Neural cell (in vitro differentiated cells): Measurements from ENCODE around the gene DAND5. TPM values are rescaled to one million over a fixed set of nuclear protein-coding genes. Genes with fewer than 3 reads are reported as not detected.
"Not testable (repeated sequence)": the region's sequence is repeated elsewhere in the genome, so short reads cannot be mapped to it uniquely, and the experiment has no call there.

Source experiments
- H2AFZ ChIP-seq: fragments of 200-600, 300-800 bp; sonication (generic), shearing (Covaris generic); 2 replicates; pipeline ENCODE4 v1.6.0; 2014; ENCODE audit warnings: low read depth, mild to moderate bottlenecking, antibody characterized with exemption, low read length, moderate library complexity
- H3F3A ChIP-seq: fragments of 200-600 bp; shearing (Covaris generic); 2 replicates; pipeline ENCODE4 v1.6.1; 2016; ENCODE audit warnings: mild to moderate bottlenecking, moderate library complexity, mixed read lengths, antibody characterized with exemption, low read length; ENCODE audit not compliant: insufficient read depth, poor library complexity, severe bottlenecking
- H3K27ac ChIP-seq: fragments of 200-600, 300-800 bp; sonication (generic), shearing (Covaris generic); 2 replicates; pipeline ENCODE4 v1.5.1; 2014; ENCODE audit warnings: mild to moderate bottlenecking, low read length, moderate library complexity
- H3K27me3 ChIP-seq: fragments of 300-800, 200-600 bp; sonication (generic), shearing (Covaris generic); 2 replicates; pipeline ENCODE4 v1.6.0; 2014; ENCODE audit warnings: mild to moderate bottlenecking, low read depth, low read length, moderate library complexity; ENCODE audit not compliant: insufficient read depth
- H3K36me3 ChIP-seq: fragments of 300-800, 200-600 bp; sonication (generic), shearing (Covaris generic); 2 replicates; pipeline ENCODE4 v1.5.1; 2014; ENCODE audit warnings: mild to moderate bottlenecking, antibody characterized with exemption, low read length, moderate library complexity; ENCODE audit not compliant: insufficient read depth
- H3K4me2 ChIP-seq: fragments of 300-800, 200-600 bp; sonication (generic), shearing (Covaris generic); 2 replicates; pipeline ENCODE4 v1.6.0; 2014; ENCODE audit warnings: mild to moderate bottlenecking, low read length
- H3K4me3 ChIP-seq: fragments of 300-800, 200-600 bp; sonication (generic), shearing (Covaris generic); 2 replicates; pipeline ENCODE4 v1.5.1; 2014; ENCODE audit warnings: mild to moderate bottlenecking, low read length, moderate library complexity
- H3K79me2 ChIP-seq: fragments of 200-600 bp; shearing (Covaris generic); replicated peaks from 2 replicates; pipeline ENCODE4 v1.6.0; 2014; ENCODE audit warnings: mild to moderate bottlenecking, low read length, moderate library complexity; ENCODE audit not compliant: insufficient read depth
- H3K9ac ChIP-seq: fragments of 300-800, 200-600 bp; sonication (generic), shearing (Covaris generic); 2 replicates; pipeline ENCODE4 v1.6.1; 2016; ENCODE audit warnings: mild to moderate bottlenecking, low read length, mixed read lengths
- H3K9me2 ChIP-seq: fragments of 200-600 bp; shearing (Covaris generic); 2 replicates; pipeline ENCODE4 v1.6.1; 2016; ENCODE audit warnings: mild to moderate bottlenecking, low read length, mixed read lengths; ENCODE audit not compliant: insufficient read depth
- H3K9me3 ChIP-seq: fragments of 200-600, 300-800 bp; sonication (generic), shearing (Covaris generic); 2 replicates; pipeline ENCODE4 v1.6.1; 2016; ENCODE audit warnings: mild to moderate bottlenecking, mixed run types, low read length, moderate library complexity, mixed read lengths
- H4K20me1 ChIP-seq: fragments of 200-600 bp; shearing (Covaris generic); 2 replicates; pipeline ENCODE4 v1.6.1; 2016; ENCODE audit warnings: mild to moderate bottlenecking, mixed run types; ENCODE audit not compliant: insufficient read depth
- CTCF ChIP-seq: fragments of 450-650 bp; IDR thresholded peaks from 2 replicates; pipeline ENCODE4 v1.5.1; 2014; ENCODE audit warnings: antibody characterized with exemption, mild to moderate bottlenecking, moderate library complexity; ENCODE audit not compliant: poor library complexity, severe bottlenecking
- EP300 ChIP-seq: fragments of 450-650 bp; conservative IDR thresholded peaks from 2 replicates; pipeline ENCODE4 v1.6.1; 2014; ENCODE audit warnings: antibody characterized with exemption, mild to moderate bottlenecking, moderate library complexity; ENCODE audit not compliant: poor library complexity, severe bottlenecking
- EZH2 ChIP-seq: fragments of 200-600, 300-800 bp; shearing (Covaris generic), sonication (generic); IDR thresholded peaks from 2 replicates; pipeline ENCODE4 v1.6.1; 2014; ENCODE audit warnings: antibody characterized with exemption, low read length, borderline replicate concordance, mild to moderate bottlenecking; ENCODE audit not compliant: insufficient read depth, poor library complexity, severe bottlenecking
- MXI1 ChIP-seq: fragments of 450-650 bp; conservative IDR thresholded peaks from 2 replicates; pipeline ENCODE4 v1.6.1; 2014; ENCODE audit warnings: antibody characterized with exemption, mild to moderate bottlenecking; ENCODE audit not compliant: poor library complexity, severe bottlenecking
- POLR2AphosphoS5 ChIP-seq: IDR thresholded peaks from 2 replicates; pipeline ENCODE4 v1.6.1; 2012
- RAD21 ChIP-seq: fragments of 450-650 bp; conservative IDR thresholded peaks from 2 replicates; pipeline ENCODE4 v1.6.1; 2014; ENCODE audit warnings: antibody characterized with exemption, mild to moderate bottlenecking, moderate library complexity
- REST ChIP-seq: IDR thresholded peaks from 2 replicates; pipeline ENCODE4 v1.6.1; 2012; ENCODE audit warnings: borderline replicate concordance
- SMC3 ChIP-seq: fragments of 450-650 bp; conservative IDR thresholded peaks from 2 replicates; pipeline ENCODE4 v1.6.1; 2014; ENCODE audit warnings: antibody characterized with exemption, mild to moderate bottlenecking, moderate library complexity; ENCODE audit not compliant: poor library complexity
- TAF1 ChIP-seq: IDR thresholded peaks from 2 replicates; pipeline ENCODE4 v1.6.1; 2012; ENCODE audit warnings: low read depth
- polyA plus RNA-seq: library from polyadenylated mRNA; depleted of rRNA; stranded (reverse); fragments of >200 nt; gene quantifications from 2 replicates; pipeline ENCODE4 v1.2.3, GENCODE V29; 2014

Gene DAND5
- polyA plus RNA-seq, 1 donor from 2014 or later: not detected

GRCh38 chr19:12952050-12952449, 17.3 kb upstream of the DAND5 start:
- not testable (repeated sequence) for H3K9me2 ChIP-seq, H3K27ac ChIP-seq, H3F3A ChIP-seq, H3K9ac ChIP-seq, H3K4me2 ChIP-seq, H4K20me1 ChIP-seq, H2AFZ ChIP-seq, H3K79me2 ChIP-seq, H3K9me3 ChIP-seq, H3K27me3 ChIP-seq, H3K4me3 ChIP-seq, H3K36me3 ChIP-seq

- H3K9me2 ChIP-seq: no peaks in the 10 kb centered on the region
- H3K27ac ChIP-seq: no peak overlapping the region
- H3K9ac ChIP-seq: no peak overlapping the region
- TF ChIP-seq POLR2AphosphoS5: no peak
- no peak for TF ChIP-seq TAF1
- TF ChIP-seq EZH2: no peak
- no peak for TF ChIP-seq MXI1
- TF ChIP-seq REST: no peak
- TF ChIP-seq SMC3: no peak
- TF ChIP-seq RAD21: no peak
- no peak for TF ChIP-seq EP300
- TF ChIP-seq CTCF: no peak
- no peak overlapping the region for H3K4me2 ChIP-seq
- no peaks in the 10 kb centered on the region for H4K20me1 ChIP-seq
- no peaks in the 10 kb centered on the region for H3K27me3 ChIP-seq
- H3K9me3 ChIP-seq: no peaks in the 10 kb centered on the region
- H3K4me3 ChIP-seq: no peak overlapping the region
- H3K36me3 ChIP-seq: no peaks in the 10 kb centered on the region
- H2AFZ ChIP-seq: no peak overlapping the region
- H3F3A ChIP-seq: no peaks in the 10 kb centered on the region
- peaks cover 1% of the 10 kb centered on the region for H3K79me2 ChIP-seq
Measured at GRCh38 chr19:12952488-12953137, 16.8 kb upstream of the DAND5 start.
